ENCODE measurements around the gene TEDC2.
A peak's percentile ranks its signal among the peaks of the same experiment; 100 is the strongest.
"Not testable (repeated sequence)": the region's sequence is repeated elsewhere in the genome, so short reads cannot be mapped to it uniquely, and the experiment has no call there.

Gene TEDC2

DNA sequence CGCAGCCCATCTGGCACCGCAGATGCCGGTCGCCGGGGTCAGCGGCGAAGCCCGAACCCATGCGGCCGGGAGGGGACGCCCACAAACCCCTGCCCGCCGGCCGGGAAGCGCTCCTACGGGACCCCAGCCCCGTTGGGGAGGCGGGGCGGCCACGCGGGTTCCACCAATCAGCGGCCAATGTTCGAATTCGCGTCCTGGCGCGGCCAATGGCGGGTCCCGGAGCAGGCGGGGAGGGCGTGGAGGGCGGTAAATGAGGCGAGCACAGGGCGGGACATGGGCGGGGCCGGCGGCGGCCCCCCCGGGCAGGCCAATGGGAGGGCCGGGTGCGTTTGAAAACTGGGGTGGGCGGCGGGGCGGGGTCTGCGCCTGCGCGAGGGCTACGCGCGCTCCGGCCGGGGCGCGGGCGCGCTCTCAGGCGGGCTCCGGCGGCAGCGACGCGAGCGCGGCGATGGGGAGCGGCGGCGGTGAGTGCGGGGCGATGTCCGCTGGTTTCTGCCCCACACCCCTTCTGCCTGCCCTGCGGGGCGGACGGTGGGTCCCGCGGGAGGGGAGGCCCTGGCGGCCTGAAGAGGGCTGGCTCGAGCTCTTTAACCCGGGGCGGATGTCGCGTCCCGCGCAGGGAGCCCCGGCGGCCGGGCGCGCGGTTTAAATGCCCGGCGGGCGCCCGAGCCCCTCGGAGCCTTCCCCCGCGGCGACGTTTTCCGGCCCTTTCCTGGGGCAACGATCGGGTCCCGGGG, 30.7 kb upstream of the TEDC2 start, which contains the start of gene CCNF:
Gene CCNF, plus strand, starts transcription at position 414 of the 737 bp plus-strand sequence. Its CDS starts 35 bp downstream, at position 449.
- peak within 1 kb of the TSS; percentile 79 for H3K27ac ChIP-seq
- TF ChIP-seq, protein P1, sequence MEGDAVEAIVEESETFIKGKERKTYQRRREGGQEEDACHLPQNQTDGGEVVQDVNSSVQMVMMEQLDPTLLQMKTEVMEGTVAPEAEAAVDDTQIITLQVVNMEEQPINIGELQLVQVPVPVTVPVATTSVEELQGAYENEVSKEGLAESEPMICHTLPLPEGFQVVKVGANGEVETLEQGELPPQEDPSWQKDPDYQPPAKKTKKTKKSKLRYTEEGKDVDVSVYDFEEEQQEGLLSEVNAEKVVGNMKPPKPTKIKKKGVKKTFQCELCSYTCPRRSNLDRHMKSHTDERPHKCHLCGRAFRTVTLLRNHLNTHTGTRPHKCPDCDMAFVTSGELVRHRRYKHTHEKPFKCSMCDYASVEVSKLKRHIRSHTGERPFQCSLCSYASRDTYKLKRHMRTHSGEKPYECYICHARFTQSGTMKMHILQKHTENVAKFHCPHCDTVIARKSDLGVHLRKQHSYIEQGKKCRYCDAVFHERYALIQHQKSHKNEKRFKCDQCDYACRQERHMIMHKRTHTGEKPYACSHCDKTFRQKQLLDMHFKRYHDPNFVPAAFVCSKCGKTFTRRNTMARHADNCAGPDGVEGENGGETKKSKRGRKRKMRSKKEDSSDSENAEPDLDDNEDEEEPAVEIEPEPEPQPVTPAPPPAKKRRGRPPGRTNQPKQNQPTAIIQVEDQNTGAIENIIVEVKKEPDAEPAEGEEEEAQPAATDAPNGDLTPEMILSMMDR (conservative IDR thresholded peaks at IDR 0.05; ENCODE audit: low read depth): no peak
- peak; percentile 99 for DNase-seq (ENCODE audit: low spot score)
- CTCF ChIA-PET: interaction anchor here (0.6 to 3.3 kb wide), 7 partner anchors 11 to 1025 kb away, joined by 3 to 14 read pairs (median 5); no protein-coding TSS in a partner anchor
- POLR2A ChIA-PET (ENCODE audit: low non-redundant PET): interaction anchor here (1.0 kb wide), 1 partner anchor 69 kb away, joined by 4 read pairs; no protein-coding TSS in a partner anchor

DNA sequence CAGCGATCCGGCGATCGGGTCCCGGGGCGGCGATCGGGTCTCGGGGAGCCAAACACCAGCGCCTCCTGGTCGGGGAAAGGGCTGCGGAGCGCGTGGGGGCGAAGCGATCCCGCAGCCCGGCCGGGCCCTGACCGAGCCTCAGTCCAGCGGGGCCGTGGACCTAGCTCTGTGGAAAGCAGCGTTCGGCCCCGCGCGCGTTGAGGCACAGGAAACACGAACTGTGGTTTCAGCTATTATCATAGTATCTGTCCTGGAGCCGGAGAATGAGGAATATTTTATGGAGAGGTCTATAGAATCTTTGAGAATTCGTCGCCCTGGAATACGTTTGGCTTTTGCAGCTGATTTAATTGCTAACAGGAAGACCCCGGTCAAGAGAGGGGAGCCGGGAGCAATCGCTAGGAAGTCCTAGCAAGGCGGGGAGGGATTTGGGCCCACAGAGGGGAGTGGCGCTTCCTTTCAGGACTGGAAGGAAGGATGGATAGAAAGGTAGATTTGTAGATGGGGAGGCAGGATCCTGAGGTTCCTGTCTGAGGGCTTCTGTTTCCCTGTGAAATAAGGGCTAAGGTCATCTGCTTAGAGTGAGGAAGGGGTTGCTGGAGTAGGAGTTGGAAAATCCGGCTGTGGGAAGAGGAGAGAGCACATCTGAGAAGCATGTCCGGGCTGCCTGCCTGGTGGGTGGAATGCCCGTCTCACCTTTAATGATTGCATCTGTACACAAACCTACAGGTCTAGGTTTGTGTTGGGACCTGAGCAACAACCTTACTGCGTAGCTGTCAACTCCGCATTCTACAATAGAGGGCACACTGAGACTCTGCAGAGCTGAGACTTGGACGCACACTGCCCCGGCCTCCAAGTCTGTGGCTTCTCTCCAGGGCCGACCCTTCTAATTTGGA, 29.9 kb upstream of the TEDC2 start:
- H3K27ac ChIP-seq: peak overlapping the region; percentile 79

DNA sequence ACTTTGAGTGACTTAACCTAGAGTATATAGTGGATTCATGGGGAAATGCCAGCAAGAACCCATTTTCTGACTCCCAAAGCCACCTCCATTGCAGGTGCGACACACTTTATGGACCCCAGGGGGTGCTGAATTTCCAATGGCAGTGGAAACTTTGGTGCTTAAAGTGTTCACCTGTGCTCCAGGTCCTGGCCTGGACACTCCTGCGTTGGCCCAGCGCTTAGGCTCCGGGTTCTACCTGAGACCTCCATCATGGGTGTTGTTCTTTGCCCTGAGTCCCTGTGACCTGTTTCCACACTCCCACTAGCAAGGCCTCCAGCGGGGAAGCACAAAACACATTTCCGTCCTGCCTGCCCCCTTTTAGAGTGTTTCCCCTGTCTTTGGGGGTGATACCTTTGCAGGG, 27.6 kb upstream of the TEDC2 start:
- ChIA-PET CTCF (no interaction called here), POLR2A (ENCODE audit: low non-redundant PET) (no interaction called here)
- TF ChIP-seq, protein P1 (conservative IDR thresholded peaks at IDR 0.05; ENCODE audit: low read depth): no peak
- no peak for DNase-seq (ENCODE audit: low spot score)
- H3K27ac ChIP-seq: peak overlapping the region; percentile 32

More for the DNA sequence above, 29.9 kb upstream of the TEDC2 start:
- ChIA-PET POLR2A (ENCODE audit: low non-redundant PET) (interaction anchor here (1.0 kb wide), 1 partner anchor 68 kb away, joined by 4 read pairs; no protein-coding TSS in a partner anchor), CTCF (interaction anchor here (0.6 to 3.3 kb wide), 6 partner anchors 10 to 1026 kb away, joined by 3 to 14 read pairs (median 4); no protein-coding TSS in a partner anchor)
- TF ChIP-seq, protein P1 (conservative IDR thresholded peaks at IDR 0.05; ENCODE audit: low read depth): no peak
- DNase-seq (ENCODE audit: low spot score): peak; percentile 21

DNA sequence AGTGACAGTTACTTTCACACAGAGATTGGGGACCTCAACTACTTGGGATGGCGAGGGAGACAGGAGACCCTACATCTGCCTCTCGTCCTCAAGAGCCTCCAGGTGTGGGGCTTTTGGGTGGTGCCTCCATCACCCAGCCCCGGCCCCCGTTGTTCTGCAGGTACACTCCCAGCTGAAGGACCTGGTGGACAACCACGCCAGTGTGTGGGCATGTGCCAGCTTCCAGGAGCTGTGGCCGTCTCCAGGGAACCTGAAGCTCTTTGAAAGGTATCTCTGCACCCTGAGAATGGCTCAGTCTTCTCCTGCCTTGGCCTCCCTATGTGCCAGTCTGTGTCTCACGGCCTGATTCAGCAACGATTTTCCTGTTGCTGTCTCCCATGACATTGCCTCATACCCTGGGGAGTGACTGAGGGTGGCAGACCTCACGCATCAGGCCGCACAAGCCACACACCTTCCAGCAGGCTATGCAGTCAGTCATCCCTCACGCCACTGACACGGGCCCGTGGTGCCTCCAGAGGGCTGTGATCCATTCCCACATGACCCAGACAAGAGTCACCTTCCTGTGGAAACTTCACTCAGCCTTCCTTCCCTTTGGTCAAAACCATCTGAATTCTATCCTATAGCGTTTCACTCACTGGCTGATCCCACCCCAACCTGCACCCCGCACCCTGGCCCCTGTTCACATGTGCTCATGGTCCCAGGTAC, 27.0 kb upstream of the TEDC2 start:
- peak overlapping the region; percentile 32 for H3K27ac ChIP-seq
- TF ChIP-seq, protein P1 (conservative IDR thresholded peaks at IDR 0.05; ENCODE audit: low read depth): no peak
- CTCF ChIA-PET: no interaction called here
- POLR2A ChIA-PET (ENCODE audit: low non-redundant PET): no interaction called here
- no peak for DNase-seq (ENCODE audit: low spot score)

DNA sequence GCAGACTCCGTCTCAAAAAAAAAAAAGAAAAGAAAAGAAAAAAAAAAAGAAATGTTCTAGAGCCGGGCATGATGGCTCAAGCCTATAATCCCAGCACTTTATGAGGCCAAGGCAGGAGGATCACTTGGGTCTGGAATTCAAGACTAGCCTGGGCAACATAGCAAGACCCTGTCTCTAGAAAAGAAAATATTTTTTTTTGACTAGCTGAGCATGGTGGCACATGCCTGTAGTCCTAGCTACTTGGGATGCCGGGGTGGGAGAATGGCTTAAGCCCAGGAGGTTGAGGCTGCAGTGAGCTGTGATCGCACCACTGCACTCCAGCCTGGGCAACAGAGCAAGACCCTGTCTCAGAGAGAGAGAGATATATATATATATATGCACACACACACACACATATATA, 24.7 kb upstream of the TEDC2 start:
- ChIA-PET POLR2A (ENCODE audit: low non-redundant PET) (interaction anchor here (0.7 kb wide), 1 partner anchor 34 kb away, joined by 4 read pairs; no protein-coding TSS in a partner anchor), CTCF (interaction anchor here (0.6 kb wide), 1 partner anchor 66 kb away, joined by 5 read pairs; no protein-coding TSS in a partner anchor)
- not testable (repeated sequence) for H3K27ac ChIP-seq; DNase-seq (ENCODE audit: low spot score)

DNA sequence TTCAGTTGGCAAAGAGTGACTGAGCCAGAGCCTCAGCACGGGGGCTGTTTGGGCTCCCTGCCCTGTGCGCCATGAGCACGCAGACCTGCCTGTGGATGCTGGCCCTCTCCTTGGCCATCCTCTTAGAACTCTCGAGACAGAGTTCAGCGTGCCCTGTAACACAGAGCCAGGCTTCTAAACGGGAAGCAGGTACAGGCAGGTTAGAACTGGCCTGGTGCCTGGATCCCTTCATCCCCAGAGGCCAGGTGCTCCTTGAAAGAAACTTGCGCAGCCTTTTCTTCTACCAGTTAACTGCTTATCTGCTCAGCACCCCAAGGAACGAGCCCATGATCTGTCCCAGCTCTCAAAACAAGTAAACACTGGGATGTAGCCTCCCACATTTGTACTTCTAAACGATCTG, 23.8 kb upstream of the TEDC2 start:
- TF ChIP-seq, protein P1 (conservative IDR thresholded peaks at IDR 0.05; ENCODE audit: low read depth): no peak
- CTCF ChIA-PET: no interaction called here
- H3K27ac ChIP-seq: peak overlapping the region; percentile 44
- POLR2A ChIA-PET (ENCODE audit: low non-redundant PET): interaction anchor here (0.7 kb wide), 1 partner anchor 33 kb away, joined by 4 read pairs; no protein-coding TSS in a partner anchor
- no peak for DNase-seq (ENCODE audit: low spot score)

Data from RWPE1 (cell line).